ENCODE results near the gene UGT1A9. TPM values are rescaled to one million over a fixed set of nuclear protein-coding genes. Genes with fewer than 3 reads are reported as not detected.

UGT1A9 gene
- total and polyA plus RNA-seq, 2 of the 4 experiments (the other 2 are of a cell fraction), result not detected

DNA sequence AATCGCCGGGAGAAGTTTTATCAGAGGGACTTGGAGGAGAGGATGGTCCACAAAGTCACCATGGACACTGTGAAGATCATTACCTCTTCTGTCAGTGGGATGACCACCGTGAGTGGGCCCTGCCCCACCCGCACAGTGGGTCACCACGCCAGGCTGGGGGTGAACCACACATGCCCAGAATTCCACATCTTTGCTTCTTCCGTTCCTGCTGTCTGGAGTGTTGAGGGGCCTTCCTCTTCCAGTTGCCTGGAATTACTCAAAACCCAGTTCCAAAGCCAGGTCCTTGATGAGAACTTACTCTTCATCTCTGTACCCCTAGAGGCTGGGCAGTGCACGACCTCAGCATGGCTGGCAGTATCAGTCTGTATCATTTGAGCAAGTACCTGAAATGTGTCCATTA is 128.5 kb downstream of the UGT1A9 start:
- no peaks in the 10 kb centered on the region; the same call in 1 of the 2 replicates for H3K9me3 ChIP-seq (ENCODE audit: control insufficient read depth, insufficient read depth, low read length)
- intact Hi-C loops (cut with micrococcal nuclease), result no loop called here
- no TSS peak for BruUV-seq (replicated peaks)

More for the DNA sequence above, 128.5 kb downstream of the UGT1A9 start:
- no peak for ATAC-seq (ENCODE audit: low read depth)
- no CpG with 5 or more reads among the region's 7 CpGs for WGBS, 2 experiments (ENCODE audit: extremely low coverage in 2 of 2, insufficient read length in 1 of 2)
- ChIA-PET CTCF (no interaction called here), POLR2A (ENCODE audit: unreplicated experiment) (no interaction called here)
- H3K9me1 ChIP-seq (ENCODE audit: insufficient read depth, low read length), result no peaks in the 10 kb centered on the region
- H4K5ac ChIP-seq (ENCODE audit: low read depth, low read length), result no peak overlapping the region
- H3K18ac ChIP-seq (ENCODE audit: low read depth, low read length), result no peak overlapping the region
- in situ Hi-C loops (cut with MboI; ENCODE audit: low sequenced_read_pairs) (no loop called here), dilution Hi-C loops (cut with HindIII; ENCODE audit: low sequenced_read_pairs, unreplicated experiment) (no loop called here)
- no peak overlapping the region for H2AK5ac ChIP-seq (ENCODE audit: low read depth, low read length)
- H3K4me1 ChIP-seq (ENCODE audit: control insufficient read depth, insufficient read depth, low read length), result no peaks in the 10 kb centered on the region
- H3K4ac ChIP-seq (ENCODE audit: low read depth, low read length), result no peak overlapping the region
- no peak overlapping the region for H3K4me3 ChIP-seq (ENCODE audit: insufficient read depth, low read depth, low read length)
- no peak overlapping the region for H2AK9ac ChIP-seq (replicated peaks; ENCODE audit: low read depth, low read length, poor library complexity)
- H3K9ac ChIP-seq (ENCODE audit: low read depth, low read length), result no peak overlapping the region
- H4K91ac ChIP-seq (ENCODE audit: insufficient read depth, low read depth, low read length), result no peak overlapping the region
- no peaks in the 10 kb centered on the region for H3K79me1 ChIP-seq (ENCODE audit: low read depth in 1 of 2, low read length in 2 of 2)
- no peak overlapping the region for H3K4me2 ChIP-seq (ENCODE audit: low read depth, low read length)
- no peak for DNase-seq
- H3K14ac ChIP-seq (replicated peaks; ENCODE audit: low read depth, low read length), result no peak overlapping the region
- H2BK20ac ChIP-seq (ENCODE audit: low read depth, low read length), result no peak overlapping the region
- H3K36me3 ChIP-seq (ENCODE audit: control insufficient read depth, insufficient read depth, low read length), result no peaks in the 10 kb centered on the region
- H4K8ac ChIP-seq (ENCODE audit: low read depth in 2 of 2, low read length in 2 of 2), result no peak overlapping the region
- no peak overlapping the region for H3K56ac ChIP-seq (ENCODE audit: extremely low read depth, insufficient read depth, low read length)
- H2BK15ac ChIP-seq (ENCODE audit: low read depth, low read length), result no peak overlapping the region
- TF ChIP-seq SMC3 (IDR thresholded peaks at IDR 0.05; ENCODE audit: low read depth, low read length), result no peak
- TF ChIP-seq, protein P1, sequence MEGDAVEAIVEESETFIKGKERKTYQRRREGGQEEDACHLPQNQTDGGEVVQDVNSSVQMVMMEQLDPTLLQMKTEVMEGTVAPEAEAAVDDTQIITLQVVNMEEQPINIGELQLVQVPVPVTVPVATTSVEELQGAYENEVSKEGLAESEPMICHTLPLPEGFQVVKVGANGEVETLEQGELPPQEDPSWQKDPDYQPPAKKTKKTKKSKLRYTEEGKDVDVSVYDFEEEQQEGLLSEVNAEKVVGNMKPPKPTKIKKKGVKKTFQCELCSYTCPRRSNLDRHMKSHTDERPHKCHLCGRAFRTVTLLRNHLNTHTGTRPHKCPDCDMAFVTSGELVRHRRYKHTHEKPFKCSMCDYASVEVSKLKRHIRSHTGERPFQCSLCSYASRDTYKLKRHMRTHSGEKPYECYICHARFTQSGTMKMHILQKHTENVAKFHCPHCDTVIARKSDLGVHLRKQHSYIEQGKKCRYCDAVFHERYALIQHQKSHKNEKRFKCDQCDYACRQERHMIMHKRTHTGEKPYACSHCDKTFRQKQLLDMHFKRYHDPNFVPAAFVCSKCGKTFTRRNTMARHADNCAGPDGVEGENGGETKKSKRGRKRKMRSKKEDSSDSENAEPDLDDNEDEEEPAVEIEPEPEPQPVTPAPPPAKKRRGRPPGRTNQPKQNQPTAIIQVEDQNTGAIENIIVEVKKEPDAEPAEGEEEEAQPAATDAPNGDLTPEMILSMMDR (conservative IDR thresholded peaks at IDR 0.05; ENCODE audit: low read depth, low read length), result no peak
- no peak for TF ChIP-seq POLR2A (IDR thresholded peaks at IDR 0.05; ENCODE audit: low read depth, low read length)
- TF ChIP-seq MAZ (IDR thresholded peaks at IDR 0.05; ENCODE audit: borderline replicate concordance, low read depth, low read length), result no peak
- no peak for TF ChIP-seq RFX5 (IDR thresholded peaks at IDR 0.05; ENCODE audit: low read depth, low read length)
- H3K27me3 ChIP-seq (ENCODE audit: control insufficient read depth, insufficient read depth, low read length), result peaks cover 19% of the 10 kb centered on the region
- no peak overlapping the region for H2BK120ac ChIP-seq (ENCODE audit: low read depth, low read length)
- no peak overlapping the region for H3K27ac ChIP-seq (ENCODE audit: insufficient read depth, low read length)
- no peaks in the 10 kb centered on the region for H4K20me1 ChIP-seq (ENCODE audit: insufficient read depth, low read length)
- no peak overlapping the region for H3K23ac ChIP-seq (ENCODE audit: low read depth, low read length)
- H2AFZ ChIP-seq (replicated peaks; ENCODE audit: low read length, poor library complexity), result no peak overlapping the region
- no peak overlapping the region for H2BK5ac ChIP-seq (ENCODE audit: low read depth, low read length, poor library complexity, severe bottlenecking)
